Karpas-422 (cell line): ENCODE results near the gene ABHD11. TPM values are rescaled to one million over a fixed set of nuclear protein-coding genes. Genes with fewer than 3 reads are reported as not detected.
A peak's percentile ranks its signal among the peaks of the same experiment; 100 is the strongest.

Experiments
- DNase-seq: peaks from one replicate; pipeline ENCODE4 v3.0.0-alpha.2; 2015
- H2AFZ ChIP-seq: fragments of 200-600 bp; sonication (generic); 2 replicates; pipeline ENCODE4 v1.6.1; 2014; ENCODE audit warnings: antibody characterized with exemption, low read length, mixed read lengths
- H3K27ac ChIP-seq: fragments of 200-600 bp; sonication (generic); 2 replicates; pipeline ENCODE4 v1.5.1; 2014; ENCODE audit warnings: mild to moderate bottlenecking, low read length, moderate library complexity
- H3K27me3 ChIP-seq: fragments of 200-600 bp; sonication (generic); 2 replicates; pipeline ENCODE4 v1.6.1; 2014; ENCODE audit warnings: low read length, mixed read lengths
- H3K36me3 ChIP-seq: fragments of 200-600 bp; sonication (generic); 2 replicates; pipeline ENCODE4 v1.6.1; 2014; ENCODE audit warnings: low read length, mixed read lengths; ENCODE audit not compliant: insufficient read depth
- H3K4me1 ChIP-seq: fragments of 200-600 bp; sonication (generic); 2 replicates; pipeline ENCODE4 v1.6.1; 2014; ENCODE audit warnings: mild to moderate bottlenecking, low read length, mixed read lengths
- H3K4me2 ChIP-seq: fragments of 200-600 bp; sonication (generic); 2 replicates; pipeline ENCODE4 v1.6.1; 2014; ENCODE audit warnings: low read length, low read depth, mild to moderate bottlenecking; ENCODE audit not compliant: poor library complexity, severe bottlenecking
- H3K4me3 ChIP-seq: fragments of 200-600 bp; sonication (generic); 2 replicates; pipeline ENCODE4 v1.5.1; 2014; ENCODE audit warnings: mild to moderate bottlenecking, antibody characterized with exemption, low read length, mixed read lengths
- H3K79me2 ChIP-seq: fragments of 200-600 bp; sonication (generic); 2 replicates; pipeline ENCODE4 v1.6.1; 2014; ENCODE audit warnings: mild to moderate bottlenecking, low read length, mixed read lengths
- H3K9ac ChIP-seq: fragments of 200-600 bp; sonication (generic); 2 replicates; pipeline ENCODE4 v1.6.0; 2014; ENCODE audit warnings: low read length
- H3K9me2 ChIP-seq: fragments of 200-600 bp; sonication (generic), shearing (Covaris generic); replicated peaks from 2 replicates; pipeline ENCODE4 v1.6.0; 2014; ENCODE audit warnings: mild to moderate bottlenecking, low read length, moderate library complexity; ENCODE audit not compliant: insufficient read depth
- H3K9me3 ChIP-seq: fragments of 300-700, 200-600 bp; sonication (generic); 2 replicates; pipeline ENCODE4 v1.6.1; 2014; ENCODE audit warnings: low read length, mixed read lengths
- H4K20me1 ChIP-seq: fragments of 200-600 bp; sonication (generic); 2 replicates; pipeline ENCODE4 v1.6.1; 2014; ENCODE audit warnings: mild to moderate bottlenecking, antibody characterized with exemption, low read length, low read depth; ENCODE audit not compliant: insufficient read depth
- total RNA-seq: library from RNA; depleted of rRNA; stranded (reverse); fragments of >200 nt; shearing (Covaris generic); gene quantifications from 2 replicates; pipeline ENCODE4 v1.2.3, GENCODE V29; 2014; ENCODE audit warnings: low replicate concordance

The ABHD11 gene
- total RNA-seq, 1 experiment from 2014 or later: 14.3 TPM

DNA sequence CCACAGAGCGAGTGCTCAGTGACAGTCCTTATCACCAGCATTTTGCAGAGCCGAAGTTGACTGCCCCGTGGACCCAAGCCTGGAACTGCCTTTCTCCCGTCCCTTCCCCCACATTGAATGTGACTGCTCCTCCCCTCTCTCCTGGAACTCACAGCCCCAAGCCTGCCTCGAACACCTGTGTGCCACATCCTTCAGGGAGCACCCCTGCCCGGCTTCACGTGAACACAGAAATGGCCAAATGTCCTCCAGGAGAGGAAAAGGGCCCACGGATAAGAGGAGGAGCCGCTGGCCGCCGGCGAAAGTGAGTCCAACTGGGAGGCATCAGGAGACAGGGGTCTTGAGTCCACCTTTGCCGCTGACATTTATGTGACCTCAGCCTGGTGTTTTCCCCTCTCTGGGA lies 35.4 kb downstream of the ABHD11 start:
- Histone ChIP-seq H3K27me3 (no peaks in the 10 kb centered on the region), H4K20me1 (0 out of 2 replicates have a peak, but pooled peaks cover 5% of the 10 kb centered on the region), H3K4me3 (no peak overlapping the region), H3K9me2 (no peaks in the 10 kb centered on the region), H3K4me2 (no peak overlapping the region), H3K9ac (no peak overlapping the region), H3K9me3 (no peaks in the 10 kb centered on the region), H3K36me3 (peaks cover 6% of the 10 kb centered on the region; the same call in 1 of the 2 replicates), H2AFZ (no peak overlapping the region), H3K79me2 (no peaks in the 10 kb centered on the region), H3K4me1 (no peaks in the 10 kb centered on the region), H3K27ac (no peak overlapping the region)
- no peak for DNase-seq

DNA sequence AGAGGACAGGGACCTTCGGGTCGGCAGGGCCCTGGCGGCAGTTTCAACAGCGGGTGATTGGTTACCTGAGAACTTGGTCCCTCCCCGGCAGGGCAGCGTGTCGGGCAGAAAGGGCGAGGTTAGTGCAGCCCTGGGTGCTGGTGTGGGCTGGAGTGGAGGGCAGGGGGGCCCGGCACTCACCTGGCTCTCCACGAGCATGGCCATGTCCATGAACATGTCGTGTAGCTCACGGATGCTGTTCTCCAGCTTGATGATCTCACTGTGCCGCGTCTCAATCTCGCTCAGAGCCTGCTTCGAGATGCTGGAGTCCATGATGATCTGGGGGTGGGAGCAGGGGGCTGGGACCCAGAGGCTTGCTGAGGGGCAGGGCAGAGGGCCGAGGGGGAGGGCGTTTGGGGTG lies 35.9 kb downstream of the ABHD11 start:
- no peak overlapping the region for H3K4me2 ChIP-seq
- no peaks in the 10 kb centered on the region for H3K9me2 ChIP-seq
- H3K27ac ChIP-seq: no peak overlapping the region
- no peaks in the 10 kb centered on the region for H3K4me1 ChIP-seq
- H3K36me3 ChIP-seq: peaks cover 9% of the 10 kb centered on the region; the same call in 1 of the 2 replicates
- no peaks in the 10 kb centered on the region for H3K79me2 ChIP-seq
- no peak for DNase-seq
- no peaks in the 10 kb centered on the region for H3K27me3 ChIP-seq
- no peak overlapping the region for H3K9ac ChIP-seq
- no peak overlapping the region for H2AFZ ChIP-seq
- H3K9me3 ChIP-seq: no peaks in the 10 kb centered on the region
- 0 out of 2 replicates have a peak, but pooled peaks cover 5% of the 10 kb centered on the region for H4K20me1 ChIP-seq
- H3K4me3 ChIP-seq: no peak overlapping the region

DNA sequence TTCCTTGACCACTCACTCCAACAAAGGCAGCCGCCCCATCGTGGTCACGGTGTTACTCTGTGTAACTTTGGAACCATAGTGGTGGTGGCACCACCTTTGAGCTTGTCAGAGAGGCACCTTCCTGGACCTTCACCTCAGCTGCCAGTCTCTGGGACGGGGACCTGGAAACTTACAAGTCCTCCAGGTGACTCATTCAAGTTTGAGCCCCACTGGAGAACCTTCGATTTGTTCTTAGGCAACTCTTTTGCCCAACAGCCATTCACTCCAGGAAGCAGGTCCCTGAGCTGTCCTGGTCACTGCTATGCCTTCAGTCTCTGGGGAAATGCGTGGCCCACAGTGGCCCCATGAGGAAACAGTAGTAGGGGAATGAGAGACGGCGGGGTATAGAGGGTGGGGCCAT lies 36.4 kb downstream of the ABHD11 start:
- no peak overlapping the region for H3K4me3 ChIP-seq
- no peak overlapping the region for H3K9ac ChIP-seq
- H3K4me2 ChIP-seq: no peak overlapping the region
- H3K27ac ChIP-seq: no peak overlapping the region
- H3K9me2 ChIP-seq: no peaks in the 10 kb centered on the region
- no peak for DNase-seq
- H3K4me1 ChIP-seq: no peaks in the 10 kb centered on the region
- no peak overlapping the region for H2AFZ ChIP-seq
- H3K36me3 ChIP-seq: peaks cover 9% of the 10 kb centered on the region; the same call in 1 of the 2 replicates
- H3K27me3 ChIP-seq: no peaks in the 10 kb centered on the region
- 0 out of 2 replicates have a peak, but pooled peaks cover 5% of the 10 kb centered on the region for H4K20me1 ChIP-seq
- no peaks in the 10 kb centered on the region for H3K9me3 ChIP-seq
- H3K79me2 ChIP-seq: no peaks in the 10 kb centered on the region

GRCh38 chr7:73701357-73701995 lies 37.1 kb downstream of the ABHD11 start:
- no peak overlapping the region for H3K9ac ChIP-seq
- H3K4me2 ChIP-seq: no peak overlapping the region
- H3K4me1 ChIP-seq: no peaks in the 10 kb centered on the region
- H3K27ac ChIP-seq: no peak overlapping the region
- H2AFZ ChIP-seq: no peak overlapping the region
- no peaks in the 10 kb centered on the region for H3K9me3 ChIP-seq
- H3K79me2 ChIP-seq: no peaks in the 10 kb centered on the region
- 0 out of 2 replicates have a peak, but pooled peaks cover 5% of the 10 kb centered on the region for H4K20me1 ChIP-seq
- H3K27me3 ChIP-seq: no peaks in the 10 kb centered on the region
- peak; percentile 68 for DNase-seq
- no peak overlapping the region for H3K4me3 ChIP-seq
- H3K9me2 ChIP-seq: no peaks in the 10 kb centered on the region
- peaks cover 9% of the 10 kb centered on the region; the same call in 1 of the 2 replicates for H3K36me3 ChIP-seq

GRCh38 chr7:73700581-73701134 lies 37.9 kb downstream of the ABHD11 start:
- H3K4me3 ChIP-seq: no peak overlapping the region
- no peak overlapping the region for H3K9ac ChIP-seq
- H3K9me2 ChIP-seq: no peaks in the 10 kb centered on the region
- no peaks in the 10 kb centered on the region for H3K4me1 ChIP-seq
- no peak overlapping the region for H2AFZ ChIP-seq
- no peak overlapping the region for H3K4me2 ChIP-seq
- DNase-seq: no peak
- peaks cover 12% of the 10 kb centered on the region; the same call in 1 of the 2 replicates for H3K36me3 ChIP-seq
- no peaks in the 10 kb centered on the region for H4K20me1 ChIP-seq
- H3K79me2 ChIP-seq: no peaks in the 10 kb centered on the region
- no peaks in the 10 kb centered on the region for H3K27me3 ChIP-seq
- no peaks in the 10 kb centered on the region for H3K9me3 ChIP-seq
- no peak overlapping the region for H3K27ac ChIP-seq

GRCh38 chr7:73700069-73700423 lies 38.6 kb downstream of the ABHD11 start:
- Histone ChIP-seq H3K9me3 (no peaks in the 10 kb centered on the region), H3K4me1 (no peaks in the 10 kb centered on the region), H3K36me3 (peaks cover 13% of the 10 kb centered on the region; the same call in 1 of the 2 replicates), H3K9me2 (no peaks in the 10 kb centered on the region), H3K4me2 (no peak overlapping the region), H3K9ac (no peak overlapping the region), H3K79me2 (no peaks in the 10 kb centered on the region), H4K20me1 (no peaks in the 10 kb centered on the region), H3K4me3 (no peak overlapping the region), H2AFZ (no peak overlapping the region), H3K27me3 (no peaks in the 10 kb centered on the region), H3K27ac (no peak overlapping the region)
- DNase-seq: no peak

GRCh38 chr7:73699370-73700068 lies 39.1 kb downstream of the ABHD11 start:
- Histone ChIP-seq H3K27ac (no peak overlapping the region), H3K9ac (no peak overlapping the region), H3K27me3 (no peaks in the 10 kb centered on the region), H3K4me1 (no peaks in the 10 kb centered on the region), H3K9me3 (no peaks in the 10 kb centered on the region), H3K9me2 (no peaks in the 10 kb centered on the region), H4K20me1 (no peaks in the 10 kb centered on the region), H3K4me2 (no peak overlapping the region), H3K4me3 (no peak overlapping the region), H3K36me3 (peaks cover 16% of the 10 kb centered on the region; the same call in 1 of the 2 replicates), H2AFZ (no peak overlapping the region), H3K79me2 (no peaks in the 10 kb centered on the region)
- DNase-seq: no peak

DNA sequence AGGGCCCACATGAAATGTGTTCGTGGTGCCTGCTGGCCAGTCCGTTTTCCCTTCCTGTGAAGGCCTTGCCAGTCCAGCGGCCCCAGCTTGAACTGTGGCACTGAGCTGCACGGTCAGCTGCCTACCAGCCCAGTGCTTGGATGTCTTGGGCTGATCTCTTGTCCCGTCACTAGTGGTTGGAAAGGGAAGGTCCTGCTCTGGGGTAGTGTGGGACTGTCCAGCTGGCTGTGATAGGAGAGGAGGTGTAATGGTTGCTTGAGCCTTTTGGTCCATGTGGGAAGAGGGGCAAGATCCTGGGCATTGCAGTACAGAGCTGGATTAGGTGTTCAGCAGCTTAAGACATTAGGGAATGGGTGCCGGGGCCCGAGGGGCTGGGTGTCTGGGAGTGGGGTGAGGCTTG lies 40.2 kb downstream of the ABHD11 start:
- Histone ChIP-seq H3K4me3 (no peak overlapping the region), H3K4me2 (no peak overlapping the region), H3K27ac (no peak overlapping the region), H4K20me1 (no peaks in the 10 kb centered on the region), H3K9ac (no peak overlapping the region), H3K79me2 (no peaks in the 10 kb centered on the region), H3K27me3 (no peaks in the 10 kb centered on the region), H3K4me1 (no peaks in the 10 kb centered on the region), H3K9me3 (no peaks in the 10 kb centered on the region), H3K9me2 (no peaks in the 10 kb centered on the region), H2AFZ (no peak overlapping the region), H3K36me3 (peaks cover 18% of the 10 kb centered on the region; the same call in 1 of the 2 replicates)
- no peak for DNase-seq
